Fibroblast of upper back skin (primary cell): ENCODE measurements around the gene NUP85.
"Not testable (repeated sequence)": the region's sequence is repeated elsewhere in the genome, so short reads cannot be mapped to it uniquely, and the experiment has no call there.

ENCODE experiments used
- DNase-seq: peaks from one replicate; pipeline ENCODE4 v3.0.0-alpha.2; 2013

The NUP85 gene

GRCh38 chr17:75205793-75206163 is 299 bp downstream of the NUP85 start:
- no peak for DNase-seq

GRCh38 chr17:75207050-75207407 is 1.6 kb downstream of the NUP85 start:
- not testable (repeated sequence) for DNase-seq

- DNase-seq: no peak
These were observed 2.3 kb downstream of the NUP85 start for GRCh38 chr17:75207760-75208159.

GRCh38 chr17:75208161-75208560 is 2.7 kb downstream of the NUP85 start:
- DNase-seq: no peak

- no peak for DNase-seq
These were observed 3.6 kb downstream of the NUP85 start for GRCh38 chr17:75209061-75209460.

- no peak for DNase-seq
These were observed 12.7 kb downstream of the NUP85 start for GRCh38 chr17:75218131-75218530.

- no peak for DNase-seq
These were observed 14.3 kb downstream of the NUP85 start for GRCh38 chr17:75219815-75220214.

GRCh38 chr17:75225016-75225415 is 19.5 kb downstream of the NUP85 start:
- no peak for DNase-seq

- no peak for DNase-seq
These were observed 22.2 kb downstream of the NUP85 start for GRCh38 chr17:75227729-75228128.

- no peak for DNase-seq
These were observed 22.8 kb downstream of the NUP85 start for GRCh38 chr17:75228305-75228704.

GRCh38 chr17:75228847-75229246 is 23.4 kb downstream of the NUP85 start:
- DNase-seq: no peak

- no peak for DNase-seq
These were observed 25.6 kb downstream of the NUP85 start for GRCh38 chr17:75231071-75231470.

GRCh38 chr17:75231741-75232464 is 26.4 kb downstream of the NUP85 start:
- DNase-seq: no peak

GRCh38 chr17:75232786-75233185 is 27.3 kb downstream of the NUP85 start:
- DNase-seq: no peak

- no peak for DNase-seq
These were observed 31.9 kb downstream of the NUP85 start for GRCh38 chr17:75237100-75238014.

GRCh38 chr17:75238020-75238580 is 32.6 kb downstream of the NUP85 start:
- DNase-seq: no peak

- DNase-seq: peak; percentile 50
These were observed 33.3 kb downstream of the NUP85 start for GRCh38 chr17:75238684-75239191.

GRCh38 chr17:75239214-75239613 is 33.7 kb downstream of the NUP85 start:
- DNase-seq: no peak

GRCh38 chr17:75239778-75240393 is 34.4 kb downstream of the NUP85 start:
- DNase-seq: no peak

- peak; percentile 26 for DNase-seq
These were observed 35.1 kb downstream of the NUP85 start for GRCh38 chr17:75240394-75241142.

- peak; percentile 34 for DNase-seq
These were observed 35.6 kb downstream of the NUP85 start for GRCh38 chr17:75241143-75241430.

GRCh38 chr17:75241502-75241901 is 36.0 kb downstream of the NUP85 start:
- no peak for DNase-seq

- peak; percentile 21 for DNase-seq
These were observed 36.5 kb downstream of the NUP85 start for GRCh38 chr17:75241996-75242460.
